Uterus (tissue), 2 donors: ENCODE results near the gene DLG3.

Source experiments
- POLR2A ChIP-seq, 2 donors: fragments of 450-650 bp; IDR thresholded peaks; one replicate each; pipeline ENCODE4 v1.6.1; 2016; ENCODE audit warnings: antibody characterized with exemption in 2 of 2, mild to moderate bottlenecking in 1 of 2, moderate library complexity in 1 of 2
- TF ChIP-seq, protein P1 (sequence below), 4 experiments: fragments of 200-600 bp in 2 of 4; fragments of 450-650 bp in 2 of 4; sonication (generic) in 2 of 4; IDR thresholded peaks; one replicate each; pipeline ENCODE4 v1.5.1; 2016 to 2019; ENCODE audit warnings: antibody characterized with exemption in 4 of 4, mild to moderate bottlenecking in 2 of 4, moderate library complexity in 1 of 4

DNA sequence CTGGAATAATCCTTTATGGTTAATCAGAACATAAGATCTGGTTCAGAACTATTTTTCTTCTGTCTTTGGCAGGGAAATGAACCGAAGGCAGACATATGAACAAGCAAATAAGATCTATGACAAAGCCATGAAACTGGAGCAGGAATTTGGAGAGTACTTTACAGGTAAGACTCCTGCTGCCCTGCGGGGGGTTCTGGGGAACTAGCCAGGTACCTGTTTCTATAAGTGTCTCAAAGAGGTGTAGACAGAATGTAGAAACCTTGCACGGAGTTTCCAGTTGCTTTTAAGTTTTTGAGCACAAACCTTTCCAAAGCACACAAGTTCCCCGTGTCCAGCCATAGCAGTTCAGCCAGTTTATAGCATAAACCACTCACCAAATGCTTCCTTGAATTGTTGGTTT lies 56.2 kb downstream of the DLG3 start:
- TF ChIP-seq POLR2A (IDR thresholded peaks at IDR 0.05), result no peak
- TF ChIP-seq, protein P1, sequence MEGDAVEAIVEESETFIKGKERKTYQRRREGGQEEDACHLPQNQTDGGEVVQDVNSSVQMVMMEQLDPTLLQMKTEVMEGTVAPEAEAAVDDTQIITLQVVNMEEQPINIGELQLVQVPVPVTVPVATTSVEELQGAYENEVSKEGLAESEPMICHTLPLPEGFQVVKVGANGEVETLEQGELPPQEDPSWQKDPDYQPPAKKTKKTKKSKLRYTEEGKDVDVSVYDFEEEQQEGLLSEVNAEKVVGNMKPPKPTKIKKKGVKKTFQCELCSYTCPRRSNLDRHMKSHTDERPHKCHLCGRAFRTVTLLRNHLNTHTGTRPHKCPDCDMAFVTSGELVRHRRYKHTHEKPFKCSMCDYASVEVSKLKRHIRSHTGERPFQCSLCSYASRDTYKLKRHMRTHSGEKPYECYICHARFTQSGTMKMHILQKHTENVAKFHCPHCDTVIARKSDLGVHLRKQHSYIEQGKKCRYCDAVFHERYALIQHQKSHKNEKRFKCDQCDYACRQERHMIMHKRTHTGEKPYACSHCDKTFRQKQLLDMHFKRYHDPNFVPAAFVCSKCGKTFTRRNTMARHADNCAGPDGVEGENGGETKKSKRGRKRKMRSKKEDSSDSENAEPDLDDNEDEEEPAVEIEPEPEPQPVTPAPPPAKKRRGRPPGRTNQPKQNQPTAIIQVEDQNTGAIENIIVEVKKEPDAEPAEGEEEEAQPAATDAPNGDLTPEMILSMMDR (IDR thresholded peaks at IDR 0.05), result no peak
